H1 (cell line): ENCODE results near the gene FGF18. TPM values are rescaled to one million over a fixed set of nuclear protein-coding genes. Genes with fewer than 3 reads are reported as not detected.

ENCODE experiments used
- CTCF ChIA-PET: fragments of 300-600 bp; sonication (Branson Sonifier 250); formaldehyde crosslinking; loops from one replicate; lab custom pipeline; 2021; ENCODE audit not compliant: partially characterized antibody; lab: Charles Lee
- POLR2A ChIA-PET: fragments of 300-600 bp; sonication (Branson Sonifier 250); formaldehyde crosslinking; loops from one replicate; lab custom pipeline; 2021; ENCODE audit warnings: inconsistent platforms; ENCODE audit not compliant: partially characterized antibody; lab: Charles Lee
- DNase-seq, 2 experiments: peaks; one replicate each; pipeline versions ENCODE4 v3.0.0 to v3.0.0-alpha.2; 2010 to 2022; ENCODE audit warnings: low spot score in 2 of 2, low read depth in 1 of 2, mixed read lengths in 1 of 2
- FAIRE-seq: peaks from 2 replicates; lab custom pipeline; 2011; peaks lifted over from hg19 to GRCh38; lab: Jason Lieb, UNC
- H2AFZ ChIP-seq: 2 replicates; pipeline ENCODE4 v1.8.1; 2012; ENCODE audit warnings: low read length, inconsistent platforms
- H2AK5ac ChIP-seq: 2 replicates; pipeline ENCODE4 v1.6.1; 2013; ENCODE audit warnings: low read depth, low read length
- H2BK120ac ChIP-seq: replicated peaks from 2 replicates; pipeline ENCODE3; 2013; ENCODE audit warnings: low read depth, low read length, inconsistent platforms
- H2BK12ac ChIP-seq: 2 replicates; pipeline ENCODE4 v1.6.1; 2013; ENCODE audit warnings: low read depth, low read length
- H2BK15ac ChIP-seq: 2 replicates; pipeline ENCODE4 v1.6.1; 2013; ENCODE audit warnings: low read length
- H2BK20ac ChIP-seq: 2 replicates; pipeline ENCODE4 v1.6.1; 2013; ENCODE audit warnings: low read length
- H2BK5ac ChIP-seq: 2 replicates; pipeline ENCODE4 v1.6.1; 2013; ENCODE audit warnings: low read depth, low read length
- H3K14ac ChIP-seq: 2 replicates; pipeline ENCODE4 v1.6.1; 2013; ENCODE audit warnings: inconsistent platforms; ENCODE audit not compliant: insufficient read length
- H3K18ac ChIP-seq: 2 replicates; pipeline ENCODE4 v1.6.1; 2013; ENCODE audit warnings: low read length; ENCODE audit errors: extremely low read depth
- H3K23ac ChIP-seq: 2 replicates; pipeline ENCODE4 v1.6.1; 2013; ENCODE audit warnings: inconsistent platforms; ENCODE audit not compliant: insufficient read length
- H3K23me2 ChIP-seq: 2 replicates; pipeline ENCODE4 v1.6.1; 2013; ENCODE audit warnings: low read depth, low read length
- H3K27ac ChIP-seq: 2 replicates; pipeline ENCODE4 v1.6.1; 2011; ENCODE audit warnings: low read depth, low read length, inconsistent platforms
- H3K27me3 ChIP-seq, 4 experiments: replicated peaks in 1 of 4; 1 replicate in 1 of 4; 2 replicates in 3 of 4; pipeline versions ENCODE4 v1.6.1 to v1.8.1; 2011 to 2013; ENCODE audit warnings: low read length in 3 of 4, mild to moderate bottlenecking in 3 of 4, inconsistent platforms in 2 of 4, mixed read lengths in 2 of 4, moderate library complexity in 1 of 4; ENCODE audit not compliant: control insufficient read depth in 3 of 4, insufficient read depth in 3 of 4; ENCODE audit errors: extremely low read depth in 1 of 4
- H3K36me3 ChIP-seq, 4 experiments: 2 replicates each; pipeline versions ENCODE4 v1.6.1 to v1.8.1; 2011 to 2013; ENCODE audit warnings: mild to moderate bottlenecking in 4 of 4, low read length in 3 of 4, moderate library complexity in 2 of 4, control low read depth in 1 of 4, inconsistent platforms in 1 of 4; ENCODE audit not compliant: insufficient read depth in 4 of 4, control insufficient read depth in 2 of 4
- H3K4ac ChIP-seq: replicated peaks from 2 replicates; pipeline ENCODE3; 2013; ENCODE audit warnings: low read length, low read depth, mixed read lengths, inconsistent platforms; ENCODE audit not compliant: insufficient read length
- H3K4me1 ChIP-seq, 4 experiments: replicated peaks in 1 of 4; 1 replicate in 1 of 4; 2 replicates in 3 of 4; pipeline versions ENCODE4 v1.6.1 to v1.8.1; 2011 to 2013; ENCODE audit warnings: low read length in 3 of 4, inconsistent platforms in 2 of 4, mixed read lengths in 1 of 4; ENCODE audit not compliant: insufficient read depth in 4 of 4, control insufficient read depth in 3 of 4
- H3K4me2 ChIP-seq, 2 experiments: 2 replicates each; pipeline versions ENCODE4 v1.6.1 to v1.8.1; 2011 to 2013; ENCODE audit warnings: low read depth in 2 of 2, low read length in 2 of 2, control low read depth in 1 of 2, inconsistent platforms in 1 of 2, mild to moderate bottlenecking in 1 of 2; ENCODE audit not compliant: insufficient read depth in 1 of 2
- H3K4me3 ChIP-seq, 4 experiments: fragments of 200-600, 300-600 bp in 1 of 4; sonication (generic), shearing (Covaris generic), sonication (Bioruptor Twin) in 1 of 4; 2 replicates each; pipeline versions ENCODE4 v1.5.1 to v1.8.1; 2011 to 2016; ENCODE audit warnings: low read length in 4 of 4, low read depth in 3 of 4, control low read depth in 2 of 4, inconsistent platforms in 2 of 4, mild to moderate bottlenecking in 2 of 4, mixed read lengths in 1 of 4, moderate library complexity in 1 of 4; ENCODE audit not compliant: insufficient read depth in 2 of 4; ENCODE audit errors: extremely low read depth in 1 of 4
- H3K56ac ChIP-seq: replicated peaks from 2 replicates; pipeline ENCODE3; 2013; ENCODE audit warnings: low read depth, mild to moderate bottlenecking, mixed read lengths, low read length, inconsistent platforms; ENCODE audit not compliant: insufficient read length
- H3K79me1 ChIP-seq: 2 replicates; pipeline ENCODE4 v1.6.1; 2013; ENCODE audit warnings: low read depth, low read length, control low read depth
- H3K79me2 ChIP-seq, 2 experiments: 2 replicates each; pipeline versions ENCODE4 v1.6.1 to v1.8.1; 2012 to 2013; ENCODE audit warnings: low read length in 2 of 2, mild to moderate bottlenecking in 2 of 2, inconsistent platforms in 1 of 2; ENCODE audit not compliant: insufficient read depth in 2 of 2, control insufficient read depth in 1 of 2
- H3K9ac ChIP-seq, 4 experiments: replicated peaks in 1 of 4; 1 replicate in 1 of 4; 2 replicates in 3 of 4; pipeline versions ENCODE4 v1.6.1 to v1.8.1; 2011 to 2013; ENCODE audit warnings: low read depth in 3 of 4, low read length in 3 of 4, control low read depth in 2 of 4, mild to moderate bottlenecking in 2 of 4, moderate library complexity in 2 of 4, inconsistent platforms in 1 of 4; ENCODE audit errors: extremely low read depth in 1 of 4
- H3K9me3 ChIP-seq, 2 experiments: 2 replicates each; pipeline versions ENCODE4 v1.6.1 to v1.8.1; 2012 to 2013; ENCODE audit warnings: mild to moderate bottlenecking in 2 of 2, moderate library complexity in 2 of 2, control low read depth in 1 of 2, inconsistent platforms in 1 of 2, low read depth in 1 of 2, low read length in 1 of 2, mixed read lengths in 1 of 2; ENCODE audit not compliant: insufficient read depth in 2 of 2
- H4K20me1 ChIP-seq, 2 experiments: replicated peaks in 1 of 2; 2 replicates each; pipeline versions ENCODE3 to v1.8.1; 2011 to 2013; ENCODE audit warnings: inconsistent platforms in 2 of 2, low read length in 2 of 2, mild to moderate bottlenecking in 1 of 2; ENCODE audit not compliant: insufficient read depth in 2 of 2, control insufficient read depth in 1 of 2
- H4K5ac ChIP-seq: 2 replicates; pipeline ENCODE4 v1.6.1; 2013; ENCODE audit warnings: low read length, low read depth, mixed read lengths, inconsistent platforms; ENCODE audit not compliant: insufficient read length
- H4K8ac ChIP-seq: 2 replicates; pipeline ENCODE4 v1.8.0; 2013; ENCODE audit warnings: mild to moderate bottlenecking, moderate library complexity, low read length, inconsistent platforms; ENCODE audit not compliant: insufficient read depth; ENCODE audit errors: extremely low read depth
- H4K91ac ChIP-seq: replicated peaks from 2 replicates; pipeline ENCODE3; 2013; ENCODE audit warnings: low read length, mixed read lengths, inconsistent platforms; ENCODE audit not compliant: insufficient read length
- ASH2L ChIP-seq: fragments of 200-600, 300-600 bp; sonication (generic); IDR thresholded peaks from one replicate; pipeline ENCODE4 v1.7.1; 2017; ENCODE audit warnings: low read length
- CEBPB ChIP-seq: IDR thresholded peaks from 2 replicates; pipeline ENCODE4 v1.6.1; 2012; ENCODE audit warnings: low read depth, low read length
- GTF2F1 ChIP-seq: IDR thresholded peaks from 2 replicates; pipeline ENCODE4 v1.6.1; 2012; ENCODE audit warnings: low read depth, low read length, improper control_type of control experiment, borderline replicate concordance
- HDAC2 ChIP-seq, 2 experiments: fragments of 300-600 bp in 1 of 2; sonication (generic) in 1 of 2; IDR thresholded peaks; 2 replicates each; pipeline ENCODE4 v1.6.1; 2011 to 2012; ENCODE audit warnings: low read depth in 2 of 2, low read length in 2 of 2, mild to moderate bottlenecking in 2 of 2, moderate library complexity in 2 of 2, borderline replicate concordance in 1 of 2, inconsistent platforms in 1 of 2
- JUN ChIP-seq: IDR thresholded peaks from 2 replicates; pipeline ENCODE4 v1.6.1; 2011; ENCODE audit warnings: low read depth, mild to moderate bottlenecking, improper control_type of control experiment, low read length
- JUND ChIP-seq: IDR thresholded peaks from 2 replicates; pipeline ENCODE4 v1.6.1; 2011; ENCODE audit warnings: mild to moderate bottlenecking, improper control_type of control experiment, low read length
- KDM4A ChIP-seq: IDR thresholded peaks from one replicate; pipeline ENCODE4 v1.7.1; 2012; ENCODE audit warnings: low read depth, mild to moderate bottlenecking, moderate library complexity, low read length, inconsistent platforms; ENCODE audit not compliant: severe bottlenecking
- NANOG ChIP-seq: IDR thresholded peaks from 2 replicates; pipeline ENCODE4 v1.6.1; 2011; ENCODE audit warnings: low read length, low read depth, mild to moderate bottlenecking, inconsistent platforms; ENCODE audit not compliant: insufficient read depth, poor library complexity, severe bottlenecking
- RAD21 ChIP-seq, 2 experiments: IDR thresholded peaks in 1 of 2; conservative IDR thresholded peaks in 1 of 2; 2 replicates each; pipeline ENCODE4 v1.6.1; 2011; ENCODE audit warnings: low read depth in 2 of 2, low read length in 2 of 2, improper control_type of control experiment in 1 of 2, inconsistent platforms in 1 of 2, mild to moderate bottlenecking in 1 of 2, moderate library complexity in 1 of 2
- RNF2 ChIP-seq: fragments of 200-900, 300-1000 bp; sonication (generic); IDR thresholded peaks from 2 replicates; pipeline ENCODE4 v1.7.1; 2016; ENCODE audit warnings: borderline replicate concordance, low read depth, mild to moderate bottlenecking, antibody characterized with exemption, low read length; ENCODE audit not compliant: poor library complexity, severe bottlenecking; ENCODE audit errors: missing control alignments
- SP1 ChIP-seq: IDR thresholded peaks from 2 replicates; pipeline ENCODE4 v1.6.1; 2011; ENCODE audit warnings: low read depth, low read length
- SRF ChIP-seq: IDR thresholded peaks from 2 replicates; pipeline ENCODE4 v1.6.1; 2011; ENCODE audit warnings: mild to moderate bottlenecking, low read depth, low read length, moderate library complexity
- WGBS, 2 experiments: shearing (Covaris generic) in 1 of 2; methylation state at CpG; one replicate each; pipeline versions ENCODE4 v1.1.6 to v1.1.7; 2013 to 2015; ENCODE audit warnings: low lambda C conversion rate in 2 of 2, mixed read lengths in 2 of 2, inconsistent platforms in 1 of 2, low coverage in 1 of 2, missing lambda C conversion rate in 1 of 2; ENCODE audit not compliant: insufficient replicate concordance in 2 of 2, insufficient coverage in 1 of 2, insufficient read length in 1 of 2; ENCODE audit errors: extremely low coverage in 1 of 2, missing lambda C conversion rate in 1 of 2; 5-methylcytosine and 5-hydroxymethylcytosine counted together
- polyA plus RNA-seq, 7 experiments: library from polyadenylated mRNA; depleted of rRNA in 3 of 7; stranded (reverse) in 5 of 7; unstranded in 2 of 7; fragments of >200 nt in 5 of 7; fragments of 200-250 nt in 2 of 7; gene quantifications; 1 replicate in 5 of 7; 2 replicates in 1 of 7; 4 replicates in 1 of 7; pipeline versions ENCODE4 v1.2.1 to v1.2.3, GENCODE V29; 2011 to 2013; ENCODE audit warnings: missing spikeins in 2 of 7, mixed read lengths in 2 of 7
- total RNA-seq: library from RNA; stranded (reverse); fragmentation: NEBNext Ultra II Directional; extraction: Animal tissue kit (Norgen Biotek cat#: 25700); gene quantifications from 2 replicates; pipeline ENCODE4 v1.2.1, GENCODE V29; 2021
- TF ChIP-seq, protein P1 (sequence below): IDR thresholded peaks from 2 replicates; pipeline ENCODE4 v1.6.1; 2011; ENCODE audit warnings: low read depth, mild to moderate bottlenecking, low read length; ENCODE audit not compliant: insufficient read depth

FGF18 gene
- total and polyA plus RNA-seq, 2 of the 8 experiments (the other 6 are each of a cell fraction or from before 2014, with no cell fraction given): 0.54 to 1.3 TPM

GRCh38 chr5:171379961-171380360, 39.5 kb upstream of the FGF18 start:
- 91% methylated on average over 7 of the region's 7 CpGs; no CpG with 5 or more reads in 1 of the 2 experiments for WGBS, 2 experiments
- no peak overlapping the region for H2BK15ac ChIP-seq
- no peak overlapping the region for H2BK5ac ChIP-seq
- H3K27ac ChIP-seq: no peak overlapping the region
- no peaks in the 10 kb centered on the region for H3K36me3 ChIP-seq
- H3K18ac ChIP-seq: no peak overlapping the region
- ChIA-PET CTCF (interaction anchor here (1.1 to 2.7 kb wide), 3 partner anchors 9 to 70 kb away, joined by 3 to 10 read pairs (median 7); no protein-coding TSS in a partner anchor), POLR2A (interaction anchor here (1.2 to 6.6 kb wide), 5 partner anchors 7 to 33 kb away, joined by 3 to 85 read pairs (median 6); partner anchors contain the start of gene NPM1)
- H3K9ac ChIP-seq: no peak overlapping the region
- no peak overlapping the region for H2BK20ac ChIP-seq
- no peak overlapping the region for H4K8ac ChIP-seq
- H3K9me3 ChIP-seq: no peaks in the 10 kb centered on the region
- H3K14ac ChIP-seq: no peak overlapping the region
- no peaks in the 10 kb centered on the region for H3K79me1 ChIP-seq
- DNase-seq (no peak), FAIRE-seq (no peak)
- H3K4me3 ChIP-seq: no peak overlapping the region
- H3K23me2 ChIP-seq: no peaks in the 10 kb centered on the region
- no peak overlapping the region for H3K23ac ChIP-seq
- H3K4ac ChIP-seq: no peak overlapping the region
- no peak overlapping the region for H2BK12ac ChIP-seq
- H4K20me1 ChIP-seq: no peaks in the 10 kb centered on the region
- H4K91ac ChIP-seq: no peak overlapping the region
- no peak overlapping the region for H3K56ac ChIP-seq
- H2AFZ ChIP-seq: no peak overlapping the region
- no peak overlapping the region for H3K4me2 ChIP-seq
- H4K5ac ChIP-seq: no peak overlapping the region
- no peaks in the 10 kb centered on the region for H3K27me3 ChIP-seq
- no peaks in the 10 kb centered on the region for H3K4me1 ChIP-seq
- H3K79me2 ChIP-seq: no peaks in the 10 kb centered on the region
- no peak overlapping the region for H2AK5ac ChIP-seq
- no peak overlapping the region for H2BK120ac ChIP-seq
- TF ChIP-seq SRF: no peak
- TF ChIP-seq HDAC2 (IDR thresholded peaks at IDR 0.05; ENCODE audit: borderline replicate concordance in 1 of 2, low read depth in 2 of 2, low read length in 2 of 2): no peak
- no peak for TF ChIP-seq SP1
- no peak for TF ChIP-seq ASH2L
- no peak for TF ChIP-seq KDM4A
- TF ChIP-seq JUN: no peak
- no peak for TF ChIP-seq RAD21 (IDR thresholded peaks at IDR 0.05 in 1 of 2, conservative IDR thresholded peaks at IDR 0.05 in 1 of 2; ENCODE audit: low read depth in 2 of 2, low read length in 2 of 2)
- TF ChIP-seq GTF2F1: no peak
- TF ChIP-seq RNF2: no peak
- TF ChIP-seq CEBPB: no peak
- TF ChIP-seq JUND: no peak
- no peak for TF ChIP-seq NANOG
- TF ChIP-seq, protein P1, sequence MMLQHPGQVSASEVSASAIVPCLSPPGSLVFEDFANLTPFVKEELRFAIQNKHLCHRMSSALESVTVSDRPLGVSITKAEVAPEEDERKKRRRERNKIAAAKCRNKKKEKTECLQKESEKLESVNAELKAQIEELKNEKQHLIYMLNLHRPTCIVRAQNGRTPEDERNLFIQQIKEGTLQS: no peak
